ENCODE results near the gene PGAM2. TPM values are rescaled to one million over a fixed set of nuclear protein-coding genes. Genes with fewer than 3 reads are reported as not detected.

The PGAM2 gene
- polyA plus RNA-seq, 2 of the 4 experiments (the other 2 are of a cell fraction), result not detected

Other genes starting within 250 kb of the PGAM2 start
- 170 and 217 TPM in 2 replicates for gene MRPS24, start 196.1 kb downstream of the PGAM2 start, polyA plus RNA-seq (2011; rRNA removed)
- 219 to 232 TPM (median 226 TPM) in 3 replicates for gene MRPS24, start 196.1 kb downstream of the PGAM2 start, polyA plus RNA-seq (2017; fragmentation: RNase III; extraction: RNeasy Plus Mini Kit Qiagen cat#74134 plus additional on column Dnase treatment)
- gene URGCP, start 159.0 kb downstream of the PGAM2 start, polyA plus RNA-seq (2011; rRNA removed), result 20.2 and 26.8 TPM in 2 replicates
- 18.7 to 19.8 TPM (median 19.7 TPM) in 3 replicates for gene URGCP, start 159.0 kb downstream of the PGAM2 start, polyA plus RNA-seq (2017; fragmentation: RNase III; extraction: RNeasy Plus Mini Kit Qiagen cat#74134 plus additional on column Dnase treatment)
- 14.0 and 17.6 TPM in 2 replicates for gene UBE2D4, start 139.1 kb downstream of the PGAM2 start, polyA plus RNA-seq (2011; rRNA removed)
- gene UBE2D4, start 139.1 kb downstream of the PGAM2 start, polyA plus RNA-seq (2017; fragmentation: RNase III; extraction: RNeasy Plus Mini Kit Qiagen cat#74134 plus additional on column Dnase treatment), result 7.9 to 9.0 TPM (median 8.4 TPM) in 3 replicates
- gene SPDYE1, start 67.7 kb downstream of the PGAM2 start, polyA plus RNA-seq (2011; rRNA removed), result not detected in 2 replicates
- gene SPDYE1, start 67.7 kb downstream of the PGAM2 start, polyA plus RNA-seq (2017; fragmentation: RNase III; extraction: RNeasy Plus Mini Kit Qiagen cat#74134 plus additional on column Dnase treatment), result not detected in 3 replicates
- 41.8 and 41.9 TPM in 2 replicates for gene DBNL, start 20.9 kb downstream of the PGAM2 start, polyA plus RNA-seq (2011; rRNA removed)
- 85.0 to 95.9 TPM (median 95.0 TPM) in 3 replicates for gene DBNL, start 20.9 kb downstream of the PGAM2 start, polyA plus RNA-seq (2017; fragmentation: RNase III; extraction: RNeasy Plus Mini Kit Qiagen cat#74134 plus additional on column Dnase treatment)
- gene POLM, start 17.0 kb upstream of the PGAM2 start, polyA plus RNA-seq (2011; rRNA removed), result 4.6 and 6.4 TPM in 2 replicates
- 5.5 to 7.3 TPM (median 6.6 TPM) in 3 replicates for gene POLM, start 17.0 kb upstream of the PGAM2 start, polyA plus RNA-seq (2017; fragmentation: RNase III; extraction: RNeasy Plus Mini Kit Qiagen cat#74134 plus additional on column Dnase treatment)
- gene AEBP1, start 38.8 kb upstream of the PGAM2 start, polyA plus RNA-seq (2011; rRNA removed), result not detected in 2 replicates
- gene AEBP1, start 38.8 kb upstream of the PGAM2 start, polyA plus RNA-seq (2017; fragmentation: RNase III; extraction: RNeasy Plus Mini Kit Qiagen cat#74134 plus additional on column Dnase treatment), result not detected in 3 replicates
- 126 and 132 TPM in 2 replicates for gene POLD2, start 58.0 kb upstream of the PGAM2 start, polyA plus RNA-seq (2011; rRNA removed)
- 138 TPM in 3 replicates for gene POLD2, start 58.0 kb upstream of the PGAM2 start, polyA plus RNA-seq (2017; fragmentation: RNase III; extraction: RNeasy Plus Mini Kit Qiagen cat#74134 plus additional on column Dnase treatment)
- not detected in 2 replicates for gene MYL7, start 75.8 kb upstream of the PGAM2 start, polyA plus RNA-seq (2011; rRNA removed)
- gene MYL7, start 75.8 kb upstream of the PGAM2 start, polyA plus RNA-seq (2017; fragmentation: RNase III; extraction: RNeasy Plus Mini Kit Qiagen cat#74134 plus additional on column Dnase treatment), result not detected in 3 replicates
- gene GCK, start 123.9 kb upstream of the PGAM2 start, polyA plus RNA-seq (2011; rRNA removed), result not detected in 2 replicates
- gene GCK, start 123.9 kb upstream of the PGAM2 start, polyA plus RNA-seq (2017; fragmentation: RNase III; extraction: RNeasy Plus Mini Kit Qiagen cat#74134 plus additional on column Dnase treatment), result 0.12 TPM in 1 of 3 replicates, not detected in the others
- gene YKT6, start 135.4 kb upstream of the PGAM2 start, polyA plus RNA-seq (2011; rRNA removed), result 113 and 142 TPM in 2 replicates
- gene YKT6, start 135.4 kb upstream of the PGAM2 start, polyA plus RNA-seq (2017; fragmentation: RNase III; extraction: RNeasy Plus Mini Kit Qiagen cat#74134 plus additional on column Dnase treatment), result 130 to 133 TPM (median 130 TPM) in 3 replicates